HG03354 (cell line): ENCODE results near the gene TOX3.

Source experiments
- ATAC-seq: cut with Tn5 transposase; IDR thresholded peaks from one replicate; pipeline ENCODE4 v1.9.1; 2021; ENCODE audit warnings: mild to moderate bottlenecking; ENCODE audit not compliant: unreplicated experiment, poor library complexity, severe bottlenecking

TOX3 gene

DNA sequence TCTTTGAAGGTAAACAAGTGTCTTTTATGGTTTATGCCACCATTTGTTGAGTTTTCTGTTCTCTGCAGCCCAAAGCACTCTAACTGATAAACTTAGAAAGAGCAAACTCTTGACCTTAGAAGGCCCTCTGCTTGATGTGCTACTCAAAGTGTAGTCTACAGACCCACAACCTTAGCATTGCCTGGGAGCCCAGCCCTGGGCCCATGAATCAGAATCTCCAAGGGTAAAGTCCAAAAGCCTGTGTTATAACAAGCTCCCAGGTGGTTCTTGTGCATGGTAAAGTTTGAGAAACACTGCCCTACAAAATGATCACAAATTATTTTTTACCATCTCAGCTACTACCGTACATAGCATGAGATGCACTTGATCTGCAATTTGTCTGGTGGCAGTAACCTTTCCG is 6.0 kb downstream of the TOX3 start:
- ATAC-seq: no peak

DNA sequence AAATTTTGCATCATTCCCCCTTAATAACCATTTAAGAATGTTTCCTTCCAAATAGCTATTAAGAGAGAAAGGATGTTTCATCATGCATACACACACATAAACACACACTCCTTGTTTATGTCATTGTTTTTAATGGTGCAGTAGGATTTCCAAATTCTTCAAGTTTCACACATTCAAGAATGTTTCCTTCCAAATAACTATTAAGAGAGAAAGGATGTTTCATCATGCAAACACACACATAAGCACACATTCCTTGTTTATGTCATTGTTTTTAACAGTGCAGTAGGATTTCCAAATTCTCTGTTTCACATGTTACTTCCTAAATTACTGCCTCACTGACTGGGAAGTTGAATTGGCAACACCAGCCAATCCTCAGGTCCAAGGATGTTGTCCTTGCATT is 7.8 kb downstream of the TOX3 start:
- no peak for ATAC-seq

GRCh38 chr16:52538511-52538910 is 8.4 kb downstream of the TOX3 start:
- no peak for ATAC-seq

GRCh38 chr16:52537516-52537915 is 9.4 kb downstream of the TOX3 start:
- no peak for ATAC-seq

- no peak for ATAC-seq
These were observed 11.9 kb downstream of the TOX3 start for GRCh38 chr16:52535076-52535475.

DNA sequence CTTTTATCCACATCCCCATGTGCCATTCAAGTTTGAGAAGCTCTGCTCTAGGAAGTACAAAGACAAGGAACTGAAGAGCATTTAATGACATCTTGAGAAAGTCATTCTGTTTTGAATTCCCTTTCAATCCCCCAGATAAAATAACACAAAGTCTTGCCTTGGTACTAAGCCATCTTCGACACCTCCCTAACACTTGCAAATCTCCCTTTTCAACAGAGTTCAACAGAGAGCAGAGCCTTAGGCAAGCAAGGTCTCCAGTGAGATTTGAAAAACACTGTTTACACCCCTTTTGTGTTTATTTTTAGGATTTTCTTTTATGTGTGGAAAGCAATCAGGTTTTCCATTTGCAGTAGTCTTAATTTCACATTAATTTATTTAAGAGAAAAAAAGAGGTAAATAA is 13.6 kb downstream of the TOX3 start:
- ATAC-seq: no peak

GRCh38 chr16:52532384-52532783 is 14.6 kb downstream of the TOX3 start:
- ATAC-seq: no peak

DNA sequence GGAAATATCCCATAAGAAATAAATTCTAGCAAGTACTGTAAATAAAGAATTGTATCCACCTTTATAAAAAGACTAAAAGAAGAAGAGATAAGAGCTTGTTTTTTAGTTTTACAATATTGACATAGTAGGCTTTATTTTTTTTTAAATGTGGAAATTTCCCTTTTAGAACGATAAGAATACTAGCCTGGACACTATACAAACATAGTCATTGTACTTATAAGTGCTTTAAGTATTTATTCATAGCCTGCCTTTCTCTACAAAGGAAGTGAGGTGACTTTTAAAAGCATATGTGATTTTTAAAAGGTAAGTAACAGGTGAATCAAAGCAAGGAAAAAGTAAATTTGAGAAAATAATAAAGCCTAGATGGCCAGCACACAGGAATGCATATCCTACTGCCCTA is 17.7 kb downstream of the TOX3 start:
- no peak for ATAC-seq

GRCh38 chr16:52528393-52529065 is 18.4 kb downstream of the TOX3 start:
- no peak for ATAC-seq

- no peak for ATAC-seq
These were observed 20.1 kb downstream of the TOX3 start for GRCh38 chr16:52526830-52527229.

DNA sequence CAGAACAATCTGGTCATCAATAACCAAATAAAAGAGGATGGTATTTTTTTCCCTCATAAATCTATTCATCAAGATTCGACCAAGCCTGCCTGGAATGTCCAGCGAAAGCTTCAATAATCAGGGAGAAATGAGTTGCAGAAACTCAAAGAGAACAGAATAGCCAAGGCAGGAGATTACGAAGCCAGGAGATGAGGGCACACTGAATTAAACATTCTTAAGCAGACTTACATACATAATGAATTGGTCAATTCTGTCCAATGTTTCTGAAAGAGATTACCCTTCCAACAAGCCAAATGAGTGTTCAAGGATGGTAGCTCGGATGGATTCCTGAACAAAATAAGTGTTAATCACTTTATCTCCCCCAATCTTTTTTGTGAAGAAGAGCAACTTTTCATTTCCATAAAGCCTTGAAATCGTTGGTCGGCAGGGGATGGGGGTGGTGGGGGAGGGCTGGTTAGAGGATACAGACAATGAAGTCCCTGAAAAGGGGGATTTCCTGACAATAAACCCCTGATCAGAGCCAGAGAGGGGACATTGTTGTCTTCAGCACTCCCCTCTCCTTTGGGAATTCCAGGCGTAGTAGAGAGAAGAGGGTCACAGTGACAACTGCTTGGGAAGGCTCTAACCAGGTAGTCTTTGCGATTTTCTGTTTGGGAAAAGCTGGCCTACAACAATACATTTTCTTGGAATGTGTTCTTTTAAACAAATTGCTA is 20.7 kb downstream of the TOX3 start:
- no peak for ATAC-seq

GRCh38 chr16:52521570-52521969 is 25.4 kb downstream of the TOX3 start:
- ATAC-seq: no peak

- ATAC-seq: no peak
These were observed 28.1 kb downstream of the TOX3 start for GRCh38 chr16:52518884-52519283.

DNA sequence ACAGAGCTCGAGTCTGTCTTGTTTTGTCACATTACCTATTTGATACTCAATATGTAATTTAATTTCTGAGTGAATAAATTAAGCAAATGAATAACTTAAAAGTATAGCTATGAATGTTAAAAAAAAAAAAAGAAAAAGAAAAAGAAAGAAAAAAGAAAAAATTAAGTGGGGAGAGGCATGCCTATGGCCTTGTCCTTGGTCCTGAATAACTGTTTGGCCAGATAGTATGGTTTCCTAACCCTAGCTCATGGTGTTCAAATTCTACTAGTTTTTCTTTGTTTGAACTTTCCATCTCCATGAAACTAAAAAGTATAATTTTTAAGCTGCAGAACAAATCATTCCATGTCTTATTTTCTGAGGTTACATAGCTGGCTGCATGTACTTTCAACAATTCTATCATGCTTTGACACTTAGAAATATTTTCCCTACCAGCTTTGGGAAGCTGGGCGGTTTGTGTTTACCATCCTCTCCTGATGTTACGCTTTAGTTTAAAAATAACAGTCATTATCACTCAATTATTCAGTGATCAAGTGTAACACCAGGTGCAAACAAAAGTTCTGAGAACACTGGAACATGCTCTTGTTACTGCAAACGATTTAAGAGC is 31.8 kb downstream of the TOX3 start:
- ATAC-seq: no peak

- ATAC-seq: no peak
These were observed 34.5 kb downstream of the TOX3 start for GRCh38 chr16:52512297-52512987.

DNA sequence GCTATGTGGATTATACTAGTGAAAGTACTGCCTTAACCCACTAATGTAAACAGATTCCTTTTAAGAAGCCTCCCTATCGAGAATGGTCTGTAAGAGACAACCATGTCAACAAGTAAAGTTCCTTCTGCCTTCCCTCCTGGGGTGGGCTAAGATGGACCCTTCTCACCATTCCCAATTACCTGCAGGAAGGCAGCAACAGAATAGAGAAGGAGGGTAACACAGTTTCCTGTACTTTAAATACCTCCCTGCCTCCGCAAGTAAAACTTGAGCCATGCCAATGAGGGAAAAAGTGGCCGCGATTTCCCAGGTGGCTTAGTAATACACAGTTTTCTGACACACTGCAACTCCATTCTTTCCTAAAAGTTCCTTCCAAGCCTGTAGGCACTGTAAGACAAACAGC is 45.2 kb downstream of the TOX3 start:
- ATAC-seq: no peak

DNA sequence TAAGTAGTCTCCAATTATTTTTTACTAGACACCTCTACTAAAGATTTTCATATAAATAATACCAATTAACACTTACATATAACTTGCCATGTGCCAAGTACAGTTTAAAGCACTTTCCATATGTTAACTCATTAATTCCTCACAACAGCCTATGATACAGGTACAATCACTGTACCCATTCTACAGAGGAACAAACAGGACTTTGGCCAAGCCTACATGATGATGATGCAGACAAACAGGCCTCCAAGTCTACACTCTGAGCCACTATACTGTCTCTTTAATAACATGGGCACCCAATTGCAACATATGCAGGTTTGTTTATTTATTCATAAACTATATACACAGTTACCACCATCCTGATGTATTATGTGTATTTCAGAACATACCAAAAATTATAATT is 46.0 kb downstream of the TOX3 start:
- ATAC-seq: no peak

GRCh38 chr16:52499060-52499440 is 47.9 kb downstream of the TOX3 start:
- no peak for ATAC-seq

- no peak for ATAC-seq
These were observed 48.4 kb downstream of the TOX3 start for GRCh38 chr16:52498328-52499059.
